Measurements from ENCODE around the gene FHOD3.

GRCh38 chr18:36537289-36537688, 239.8 kb downstream of the FHOD3 start:
- TF ChIP-seq GATA2 (IDR thresholded peaks at IDR 0.05; ENCODE audit: low read depth, low read length) = no peak
- TF ChIP-seq GATA3 (IDR thresholded peaks at IDR 0.05; ENCODE audit: low read depth, low read length) = no peak

All from SH-SY5Y (cell line).